MCF 10A (cell line): ENCODE results near the gene AKAP17A. TPM values are rescaled to one million over a fixed set of nuclear protein-coding genes. Genes with fewer than 3 reads are reported as not detected.

ENCODE experiments used
- BruUV-seq: library from RNA; stranded (reverse); fragments of 400-500 nt; replicated peaks from 2 replicates; lab custom pipeline; 2021; lab: Mats Ljungman, UMichigan
- CTCF ChIA-PET: fragments of 300-600 bp; sonication (Branson Sonifier 250); formaldehyde crosslinking; extraction: SDS; loops from one replicate; lab custom pipeline; 2021; ENCODE audit warnings: antibody characterized with exemption, inconsistent platforms; lab: Yijun Ruan, JAX
- POLR2A ChIA-PET: fragments of 300-600, 350-650 bp; sonication (Branson Sonifier 250); formaldehyde crosslinking; extraction: SDS; loops from one replicate; lab custom pipeline; 2020; ENCODE audit warnings: antibody characterized with exemption, inconsistent platforms; lab: Yijun Ruan, JAX
- DNase-seq: peaks from one replicate; pipeline ENCODE4 v3.0.0-alpha.2; 2018; ENCODE audit not compliant: unreplicated experiment
- H3K27ac Mint-ChIP-seq: one replicate; pipeline ENCODE4 v1.8.0; 2022; ENCODE audit warnings: mild to moderate bottlenecking, low read depth, mixed read lengths; ENCODE audit not compliant: unreplicated experiment
- H3K27me3 Mint-ChIP-seq: one replicate; pipeline ENCODE4 v1.8.0; 2022; ENCODE audit warnings: mixed read lengths; ENCODE audit not compliant: insufficient read depth, unreplicated experiment
- H3K36me3 Mint-ChIP-seq: one replicate; pipeline ENCODE4 v1.8.0; 2022; ENCODE audit warnings: mild to moderate bottlenecking, moderate library complexity, mixed read lengths; ENCODE audit not compliant: insufficient read depth, unreplicated experiment
- H3K4me1 Mint-ChIP-seq: one replicate; pipeline ENCODE4 v1.8.0; 2022; ENCODE audit warnings: mixed read lengths; ENCODE audit not compliant: insufficient read depth, unreplicated experiment
- H3K4me3 Mint-ChIP-seq: one replicate; pipeline ENCODE4 v1.8.0; 2022; ENCODE audit warnings: mild to moderate bottlenecking, moderate library complexity, mixed read lengths; ENCODE audit not compliant: unreplicated experiment
- H3K9me3 Mint-ChIP-seq: one replicate; pipeline ENCODE4 v1.8.0; 2022; ENCODE audit warnings: mixed read lengths; ENCODE audit not compliant: unreplicated experiment
- intact Hi-C: fragments of 100-400 bp; cut with micrococcal nuclease; formaldehyde crosslinking; loops from 2 replicates; pipeline ENCODE4 v1.14.1; 2022
- total RNA-seq: library from RNA; stranded (reverse); gene quantifications from 2 replicates; pipeline ENCODE4 v1.2.3, GENCODE V29; 2022
- TF ChIP-seq, protein P1 (sequence below): fragments of 200-600 bp; IDR thresholded peaks from one replicate; pipeline ENCODE4 v1.8.0; 2022; ENCODE audit warnings: antibody characterized with exemption, mild to moderate bottlenecking; ENCODE audit not compliant: unreplicated experiment

Gene AKAP17A
- total RNA-seq, 1 experiment from 2014 or later, result 76.2 TPM

DNA sequence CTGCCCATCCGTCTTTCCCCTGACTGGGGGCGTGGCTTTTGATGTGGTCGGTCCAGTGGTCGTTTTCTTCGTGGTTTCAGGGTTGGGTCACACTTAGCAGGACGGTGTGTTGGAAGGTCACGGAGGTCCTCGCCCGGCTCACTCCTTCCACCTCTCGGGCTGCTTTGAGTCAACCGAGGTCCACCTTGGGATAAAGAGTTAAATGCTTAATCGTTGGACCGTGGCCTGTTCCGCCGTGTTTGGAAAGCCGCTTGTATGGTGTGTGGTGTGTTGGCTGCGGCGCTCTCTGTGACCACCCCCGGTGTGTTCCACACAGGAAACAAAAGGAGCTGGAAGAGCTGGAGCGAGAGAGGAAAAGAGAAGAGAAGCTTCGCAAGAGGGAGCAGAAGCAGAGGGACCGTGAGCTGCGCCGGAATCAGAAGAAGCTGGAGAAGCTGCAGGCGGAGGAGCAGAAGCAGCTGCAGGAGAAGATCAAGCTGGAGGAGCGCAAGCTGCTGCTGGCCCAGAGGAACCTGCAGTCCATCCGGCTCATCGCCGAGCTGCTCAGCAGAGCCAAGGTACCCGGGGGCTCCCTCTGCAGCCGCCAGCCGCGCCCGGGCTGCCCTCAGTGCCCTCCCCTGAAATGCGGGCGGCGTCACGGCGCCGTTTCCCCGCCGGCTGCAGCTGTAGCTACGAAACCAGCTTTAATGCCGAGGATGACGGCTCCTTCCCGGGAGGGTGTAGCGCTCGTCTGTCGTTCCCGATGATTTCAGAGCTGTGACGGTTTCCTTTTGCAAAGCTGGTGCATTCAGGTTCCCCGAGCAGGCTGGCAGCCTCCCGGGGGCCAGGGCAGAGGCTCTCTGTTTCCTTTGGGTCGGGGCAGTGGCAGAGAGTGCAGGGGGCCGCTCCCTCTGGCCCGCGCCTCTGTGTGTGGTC is 7.7 kb downstream of the AKAP17A start:
- TF ChIP-seq, protein P1, sequence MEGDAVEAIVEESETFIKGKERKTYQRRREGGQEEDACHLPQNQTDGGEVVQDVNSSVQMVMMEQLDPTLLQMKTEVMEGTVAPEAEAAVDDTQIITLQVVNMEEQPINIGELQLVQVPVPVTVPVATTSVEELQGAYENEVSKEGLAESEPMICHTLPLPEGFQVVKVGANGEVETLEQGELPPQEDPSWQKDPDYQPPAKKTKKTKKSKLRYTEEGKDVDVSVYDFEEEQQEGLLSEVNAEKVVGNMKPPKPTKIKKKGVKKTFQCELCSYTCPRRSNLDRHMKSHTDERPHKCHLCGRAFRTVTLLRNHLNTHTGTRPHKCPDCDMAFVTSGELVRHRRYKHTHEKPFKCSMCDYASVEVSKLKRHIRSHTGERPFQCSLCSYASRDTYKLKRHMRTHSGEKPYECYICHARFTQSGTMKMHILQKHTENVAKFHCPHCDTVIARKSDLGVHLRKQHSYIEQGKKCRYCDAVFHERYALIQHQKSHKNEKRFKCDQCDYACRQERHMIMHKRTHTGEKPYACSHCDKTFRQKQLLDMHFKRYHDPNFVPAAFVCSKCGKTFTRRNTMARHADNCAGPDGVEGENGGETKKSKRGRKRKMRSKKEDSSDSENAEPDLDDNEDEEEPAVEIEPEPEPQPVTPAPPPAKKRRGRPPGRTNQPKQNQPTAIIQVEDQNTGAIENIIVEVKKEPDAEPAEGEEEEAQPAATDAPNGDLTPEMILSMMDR, result no peak
- DNase-seq, result no peak
- BruUV-seq, result no TSS peak
- Mint-ChIP-seq H3K4me1 (peaks cover 4% of the 10 kb centered on the region), H3K9me3 (no peaks in the 10 kb centered on the region), H3K27ac (no peak overlapping the region), H3K27me3 (no peaks in the 10 kb centered on the region), H3K4me3 (no peak overlapping the region), H3K36me3 (peaks cover 93% of the 10 kb centered on the region)
- ChIA-PET CTCF (no interaction called here), POLR2A (no interaction called here)
- intact Hi-C loops, result no loop called here

DNA sequence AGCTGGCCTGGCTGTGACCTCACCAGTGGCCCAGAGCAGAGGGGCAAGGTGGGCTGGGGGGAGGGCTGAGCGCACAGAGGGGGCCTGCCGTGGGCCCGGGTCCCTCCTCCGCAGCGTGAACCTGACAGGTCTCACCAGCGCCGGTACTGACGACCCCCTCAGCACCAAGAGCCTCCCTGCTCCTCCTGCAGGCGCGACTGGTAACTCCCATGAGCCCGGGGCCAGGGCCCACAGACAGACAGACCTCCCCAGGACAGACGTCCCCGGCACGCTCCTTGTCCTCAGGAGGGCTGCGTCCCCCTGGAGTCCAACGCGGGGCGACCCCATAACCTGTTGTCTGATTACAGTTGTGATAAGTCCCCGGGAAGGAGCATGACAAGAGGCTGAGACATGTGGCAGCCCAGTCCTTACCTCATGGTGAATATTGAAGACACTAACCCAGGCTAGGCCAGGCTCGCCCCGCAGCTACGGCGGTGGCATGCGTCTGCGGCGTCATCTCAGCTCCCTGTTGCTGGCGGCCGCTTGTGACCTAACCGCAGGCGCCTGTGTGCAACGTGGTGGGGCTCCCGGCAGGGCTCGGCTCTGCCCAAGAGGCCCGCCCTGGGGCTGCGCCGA is 8.5 kb downstream of the AKAP17A start:
- BruUV-seq, result no TSS peak
- TF ChIP-seq, protein P1, result no peak

DNA sequence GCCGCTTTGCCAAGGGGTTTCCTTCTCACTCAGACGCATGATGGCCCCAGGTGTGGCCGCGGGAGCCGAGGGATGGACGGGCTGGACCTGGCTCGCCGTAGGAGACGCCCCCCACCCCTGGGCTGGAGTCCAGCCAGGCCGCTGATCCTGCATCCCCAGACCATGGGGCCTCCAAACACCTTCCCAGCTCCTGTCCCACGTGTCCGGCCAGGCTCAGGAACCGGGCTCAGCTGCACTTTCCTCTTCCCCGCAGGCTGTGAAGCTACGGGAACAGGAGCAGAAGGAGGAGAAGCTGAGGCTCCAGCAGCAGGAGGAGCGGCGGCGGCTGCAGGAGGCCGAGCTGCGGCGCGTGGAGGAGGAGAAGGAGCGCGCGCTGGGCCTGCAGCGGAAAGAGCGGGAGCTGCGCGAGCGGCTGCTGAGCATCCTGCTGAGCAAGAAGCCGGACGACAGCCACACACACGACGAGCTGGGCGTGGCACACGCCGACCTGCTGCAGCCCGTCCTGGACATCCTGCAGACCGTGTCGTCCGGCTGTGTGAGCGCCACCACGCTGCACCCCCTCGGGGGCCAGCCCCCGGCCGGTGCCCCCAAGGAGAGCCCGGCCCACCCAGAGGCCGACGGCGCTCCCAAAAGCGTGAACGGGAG is 9.1 kb downstream of the AKAP17A start:
- H3K9me3 Mint-ChIP-seq, result no peaks in the 10 kb centered on the region
- POLR2A ChIA-PET, result no interaction called here
- intact Hi-C loops, result no loop called here
- H3K4me1 Mint-ChIP-seq, result peaks cover 8% of the 10 kb centered on the region
- CTCF ChIA-PET, result no interaction called here
- no peaks in the 10 kb centered on the region for H3K27me3 Mint-ChIP-seq
- no peak for DNase-seq
- TF ChIP-seq, protein P1, result no peak
- peaks cover 87% of the 10 kb centered on the region for H3K36me3 Mint-ChIP-seq
- no peak overlapping the region for H3K4me3 Mint-ChIP-seq
- H3K27ac Mint-ChIP-seq, result no peak overlapping the region
- no TSS peak for BruUV-seq

More for the DNA sequence above, 8.5 kb downstream of the AKAP17A start:
- ChIA-PET CTCF (no interaction called here), POLR2A (no interaction called here)
- H3K9me3 Mint-ChIP-seq, result no peaks in the 10 kb centered on the region
- intact Hi-C loops, result no loop called here
- no peaks in the 10 kb centered on the region for H3K27me3 Mint-ChIP-seq
- peaks cover 4% of the 10 kb centered on the region for H3K4me1 Mint-ChIP-seq
- no peak overlapping the region for H3K27ac Mint-ChIP-seq
- DNase-seq, result no peak
- peaks cover 93% of the 10 kb centered on the region for H3K36me3 Mint-ChIP-seq
- no peak overlapping the region for H3K4me3 Mint-ChIP-seq
